ENCODE data around the gene LYRM9.

- TF ChIP-seq CTCF (IDR thresholded peaks at IDR 0.05) (no peak), POLR2AphosphoS5 (IDR thresholded peaks at IDR 0.05) (no peak)
These were observed 25.9 kb upstream of the LYRM9 start for GRCh38 chr17:27919079-27919478.
